Vagina (tissue), 2 donors: ENCODE measurements around the gene ASTN1. TPM values are rescaled to one million over a fixed set of nuclear protein-coding genes. Genes with fewer than 3 reads are reported as not detected.

Source experiments
- DNase-seq, 2 donors: peaks; one replicate each; pipeline ENCODE4 v3.0.0-alpha.2; 2017; ENCODE audit errors: extremely low spot score in 2 of 2
- H3K27ac ChIP-seq: fragments of 200-600 bp; sonication (generic); one replicate; pipeline ENCODE4 v1.5.1; 2019
- H3K27me3 ChIP-seq: fragments of 200-600 bp; sonication (generic); one replicate; pipeline ENCODE4 v1.5.1; 2019
- H3K36me3 ChIP-seq, 2 donors: fragments of 200-600 bp; sonication (generic); one replicate each; pipeline ENCODE4 v1.5.1; 2017 to 2019
- H3K4me1 ChIP-seq: fragments of 200-600 bp; sonication (generic); one replicate; pipeline ENCODE4 v1.5.1; 2019
- H3K4me3 ChIP-seq, 2 donors: fragments of 200-600 bp; sonication (generic); 1 replicate in 1 of 2; 2 replicates in 1 of 2; pipeline ENCODE4 v1.5.1; 2016 to 2019
- H3K9me3 ChIP-seq: fragments of 200-600 bp; sonication (generic); one replicate; pipeline ENCODE4 v1.5.1; 2019
- CTCF ChIP-seq, 3 experiments: fragments of 450-650 bp in 2 of 3; fragments of 200-600 bp in 1 of 3; sonication (generic) in 1 of 3; IDR thresholded peaks; one replicate each; pipeline ENCODE4 v1.5.1; 2017 to 2019; ENCODE audit warnings: antibody characterized with exemption in 3 of 3, mild to moderate bottlenecking in 2 of 3, moderate library complexity in 2 of 3
- POLR2A ChIP-seq, 2 donors: fragments of 450-650 bp; IDR thresholded peaks; one replicate each; pipeline ENCODE4 v1.6.1; 2017; ENCODE audit warnings: antibody characterized with exemption in 2 of 2, mild to moderate bottlenecking in 2 of 2, moderate library complexity in 2 of 2
- POLR2AphosphoS5 ChIP-seq, 2 donors: sonication (generic); formaldehyde crosslinking; IDR thresholded peaks; one replicate each; pipeline ENCODE4 v1.9.0; 2017; ENCODE audit warnings: antibody characterized with exemption in 2 of 2, mild to moderate bottlenecking in 2 of 2, low read depth in 1 of 2; ENCODE audit not compliant: insufficient read depth in 1 of 2
- intact Hi-C: fragments of 100-400 bp; cut with DNase I; formaldehyde crosslinking; loops from one replicate; pipeline ENCODE4 v1.15.1; 2023
- total RNA-seq: library from RNA; depleted of rRNA; stranded (reverse); fragments of >200 nt; gene quantifications from one replicate; pipeline ENCODE4 v1.2.3, GENCODE V29; 2016

Gene ASTN1
- total RNA-seq, 1 donor from 2014 or later, result 4.2 TPM

DNA sequence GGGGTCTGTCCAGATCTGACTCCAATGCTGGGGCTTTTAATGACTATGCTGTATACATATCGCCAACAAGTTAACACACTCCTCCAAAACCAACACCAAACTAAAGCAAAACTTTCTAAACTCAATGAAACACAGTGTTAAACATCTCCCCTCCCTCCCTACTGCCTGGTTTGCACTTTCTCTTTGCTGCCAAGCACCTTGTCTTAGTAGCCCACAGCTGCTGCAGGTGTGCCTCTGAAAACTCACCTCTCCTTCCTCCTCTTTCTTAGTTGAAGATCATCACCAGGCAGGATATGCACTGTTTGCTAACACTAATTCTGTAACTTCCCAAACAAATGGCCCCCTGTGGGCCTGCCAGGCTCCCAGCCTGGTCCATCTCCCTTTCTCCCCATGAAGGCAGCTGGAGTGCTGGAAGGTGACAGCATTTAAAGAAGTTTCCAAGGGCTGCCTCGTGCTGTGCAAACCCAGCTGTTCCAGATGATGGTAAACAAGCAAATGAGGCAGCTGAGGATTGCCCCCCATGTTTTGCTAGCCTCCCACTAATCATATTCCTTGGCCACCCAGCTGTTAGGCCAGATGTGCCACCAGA lies 213.7 kb downstream of the ASTN1 start:
- intact Hi-C loops, result no loop called here

DNA sequence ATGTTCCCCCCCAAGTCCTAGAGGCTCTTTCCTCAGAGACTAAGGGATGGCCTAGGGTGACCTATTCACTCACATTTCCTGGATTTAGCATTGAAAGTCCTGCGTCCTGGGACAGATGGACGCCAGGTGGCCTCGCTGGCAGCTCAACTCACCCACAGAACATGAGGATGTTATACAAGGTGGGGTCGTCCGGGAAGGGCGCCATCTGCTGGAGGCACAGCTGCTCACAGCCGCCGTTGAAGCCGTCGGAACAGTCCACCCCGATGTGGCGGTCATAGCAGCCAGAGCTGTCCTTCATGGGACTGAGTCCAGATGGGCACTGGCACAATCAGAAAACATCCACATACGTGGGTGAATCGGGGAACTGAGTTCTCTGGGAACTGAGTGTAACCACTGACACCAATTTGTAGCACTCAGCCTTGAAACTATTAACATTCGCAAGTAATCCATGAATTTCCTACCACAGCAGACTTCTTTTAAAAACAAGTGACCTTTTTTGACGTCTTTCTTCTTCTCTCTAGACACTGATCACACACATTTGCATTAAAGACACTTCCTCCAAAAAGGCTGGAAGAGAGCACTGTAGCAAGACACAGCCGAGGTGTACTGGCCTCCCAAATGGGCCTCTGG lies 215.4 kb downstream of the ASTN1 start:
- H3K36me3 ChIP-seq, result no peaks in the 10 kb centered on the region
- H3K9me3 ChIP-seq, result no peaks in the 10 kb centered on the region
- no peaks in the 10 kb centered on the region for H3K27me3 ChIP-seq
- intact Hi-C loops, result no loop called here
- no peak for DNase-seq
- H3K27ac ChIP-seq, result no peak overlapping the region
- H3K4me1 ChIP-seq, result no peaks in the 10 kb centered on the region
- no peak for TF ChIP-seq POLR2AphosphoS5 (IDR thresholded peaks at IDR 0.05; ENCODE audit: insufficient read depth in 1 of 2, low read depth in 1 of 2)
- no peak for TF ChIP-seq POLR2A (IDR thresholded peaks at IDR 0.05)
- no peak for TF ChIP-seq CTCF (IDR thresholded peaks at IDR 0.05)
- H3K4me3 ChIP-seq, result no peak overlapping the region

More for the DNA sequence above, 213.7 kb downstream of the ASTN1 start:
- Histone ChIP-seq H3K4me3 (no peak overlapping the region), H3K9me3 (no peaks in the 10 kb centered on the region), H3K4me1 (no peaks in the 10 kb centered on the region), H3K27ac (no peak overlapping the region), H3K36me3 (no peaks in the 10 kb centered on the region), H3K27me3 (no peaks in the 10 kb centered on the region)
- no peak for TF ChIP-seq POLR2AphosphoS5 (IDR thresholded peaks at IDR 0.05; ENCODE audit: insufficient read depth in 1 of 2, low read depth in 1 of 2)
- TF ChIP-seq CTCF (IDR thresholded peaks at IDR 0.05), result no peak
- no peak for TF ChIP-seq POLR2A (IDR thresholded peaks at IDR 0.05)
- no peak for DNase-seq

- H3K27ac ChIP-seq, result no peak overlapping the region
- H3K4me3 ChIP-seq, result no peak overlapping the region
- DNase-seq, result no peak
- intact Hi-C loops, result no loop called here
- no peaks in the 10 kb centered on the region for H3K4me1 ChIP-seq
- no peaks in the 10 kb centered on the region for H3K9me3 ChIP-seq
- no peaks in the 10 kb centered on the region for H3K36me3 ChIP-seq
- no peak for TF ChIP-seq CTCF (IDR thresholded peaks at IDR 0.05)
- H3K27me3 ChIP-seq, result no peaks in the 10 kb centered on the region
These were observed 219.9 kb downstream of the ASTN1 start for GRCh38 chr1:176944606-176945005.

DNA sequence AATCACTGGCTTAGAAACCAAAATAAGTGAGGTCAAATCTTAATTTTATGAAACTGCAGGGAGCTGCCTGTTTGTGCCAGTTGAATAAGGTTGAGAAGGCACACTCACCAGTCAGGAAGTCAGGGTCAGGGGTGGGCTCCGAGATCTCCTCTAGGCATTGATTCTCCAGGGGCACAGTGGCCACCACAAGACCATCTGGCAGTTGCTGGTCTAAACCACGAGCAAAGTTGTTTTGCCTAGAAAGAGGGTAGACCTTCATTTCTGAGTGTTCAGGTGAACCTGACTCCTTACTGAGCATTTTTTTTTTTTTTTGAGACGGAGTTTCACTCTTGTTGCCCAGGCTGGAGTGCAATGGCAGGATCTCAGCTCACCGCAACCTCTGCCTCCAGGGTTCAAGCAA lies 220.7 kb downstream of the ASTN1 start:
- no peak for TF ChIP-seq POLR2A (IDR thresholded peaks at IDR 0.05)
- H3K4me3 ChIP-seq, result no peak overlapping the region
- DNase-seq, result no peak
- no peaks in the 10 kb centered on the region for H3K4me1 ChIP-seq
- intact Hi-C loops, result no loop called here
- no peak overlapping the region for H3K27ac ChIP-seq
- H3K9me3 ChIP-seq, result no peaks in the 10 kb centered on the region
- no peaks in the 10 kb centered on the region for H3K36me3 ChIP-seq
- no peaks in the 10 kb centered on the region for H3K27me3 ChIP-seq

DNA sequence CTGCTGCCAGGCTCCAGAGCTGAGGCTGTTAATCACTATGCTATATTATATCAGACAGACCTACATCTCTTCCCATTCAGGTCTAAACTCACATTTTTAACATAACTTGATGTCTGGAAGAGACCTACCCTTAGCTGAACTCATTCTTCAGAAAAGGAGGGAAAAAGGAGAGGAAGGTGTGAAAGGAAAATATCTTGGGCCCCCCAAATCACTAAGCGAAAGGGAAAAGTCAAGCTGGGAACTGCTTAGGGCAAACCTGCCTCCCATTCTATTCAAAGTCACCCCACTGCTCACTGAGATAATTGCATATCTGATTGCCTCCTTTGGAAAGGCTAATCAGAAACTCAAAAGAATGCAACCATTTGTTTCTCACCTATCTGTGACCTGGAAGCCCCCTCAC lies 222.2 kb downstream of the ASTN1 start:
- no peak overlapping the region for H3K4me3 ChIP-seq
- no peaks in the 10 kb centered on the region for H3K27me3 ChIP-seq
- DNase-seq, result no peak
- no peaks in the 10 kb centered on the region for H3K9me3 ChIP-seq
- TF ChIP-seq POLR2A (IDR thresholded peaks at IDR 0.05) (no peak), POLR2AphosphoS5 (IDR thresholded peaks at IDR 0.05; ENCODE audit: insufficient read depth in 1 of 2, low read depth in 1 of 2) (no peak), CTCF (IDR thresholded peaks at IDR 0.05) (no peak)
- intact Hi-C loops, result no loop called here
- no peak overlapping the region for H3K27ac ChIP-seq
- H3K36me3 ChIP-seq, result no peaks in the 10 kb centered on the region
- no peaks in the 10 kb centered on the region for H3K4me1 ChIP-seq
